AG04449 (cell line): ENCODE results near the gene EEFSEC.
A peak's percentile ranks its signal among the peaks of the same experiment; 100 is the strongest.

Experiments used
- CTCF ChIA-PET: fragments of 350-600 bp; formaldehyde crosslinking; extraction: SDS; loops from one replicate; lab custom pipeline; 2021; ENCODE audit warnings: antibody characterized with exemption; lab: Yijun Ruan, JAX
- POLR2A ChIA-PET: fragments of 400-600, 350-600 bp; formaldehyde crosslinking; extraction: SDS; loops from one replicate; lab custom pipeline; 2020; ENCODE audit warnings: antibody characterized with exemption, inconsistent platforms; lab: Yijun Ruan, JAX
- DNase-seq: peaks from one replicate; pipeline ENCODE4 v3.0.0-alpha.2; 2010; ENCODE audit warnings: low read depth, low spot score
- H3K4me3 ChIP-seq: 2 replicates; pipeline ENCODE4 v1.5.1; 2011; ENCODE audit warnings: low read depth, mild to moderate bottlenecking, control low read depth, low read length
- TF ChIP-seq, protein P1 (sequence below): IDR thresholded peaks from one replicate; pipeline ENCODE4 v1.5.1; 2011; ENCODE audit warnings: mild to moderate bottlenecking, moderate library complexity, low read length, control low read depth, inconsistent platforms; ENCODE audit not compliant: insufficient read depth; ENCODE audit errors: missing control alignments

The EEFSEC gene

GRCh38 chr3:128277378-128278069, 124.2 kb downstream of the EEFSEC start:
- H3K4me3 ChIP-seq, result no peak overlapping the region
- POLR2A ChIA-PET, result no interaction called here
- TF ChIP-seq, protein P1, sequence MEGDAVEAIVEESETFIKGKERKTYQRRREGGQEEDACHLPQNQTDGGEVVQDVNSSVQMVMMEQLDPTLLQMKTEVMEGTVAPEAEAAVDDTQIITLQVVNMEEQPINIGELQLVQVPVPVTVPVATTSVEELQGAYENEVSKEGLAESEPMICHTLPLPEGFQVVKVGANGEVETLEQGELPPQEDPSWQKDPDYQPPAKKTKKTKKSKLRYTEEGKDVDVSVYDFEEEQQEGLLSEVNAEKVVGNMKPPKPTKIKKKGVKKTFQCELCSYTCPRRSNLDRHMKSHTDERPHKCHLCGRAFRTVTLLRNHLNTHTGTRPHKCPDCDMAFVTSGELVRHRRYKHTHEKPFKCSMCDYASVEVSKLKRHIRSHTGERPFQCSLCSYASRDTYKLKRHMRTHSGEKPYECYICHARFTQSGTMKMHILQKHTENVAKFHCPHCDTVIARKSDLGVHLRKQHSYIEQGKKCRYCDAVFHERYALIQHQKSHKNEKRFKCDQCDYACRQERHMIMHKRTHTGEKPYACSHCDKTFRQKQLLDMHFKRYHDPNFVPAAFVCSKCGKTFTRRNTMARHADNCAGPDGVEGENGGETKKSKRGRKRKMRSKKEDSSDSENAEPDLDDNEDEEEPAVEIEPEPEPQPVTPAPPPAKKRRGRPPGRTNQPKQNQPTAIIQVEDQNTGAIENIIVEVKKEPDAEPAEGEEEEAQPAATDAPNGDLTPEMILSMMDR, result no peak
- no peak for DNase-seq
- CTCF ChIA-PET, result interaction anchor here (0.7 to 1.3 kb wide), 3 partner anchors 7 to 330 kb away, joined by 5 to 7 read pairs (median 6); no protein-coding TSS in a partner anchor

- POLR2A ChIA-PET, result interaction anchor here (0.6 kb wide), 1 partner anchor 110 kb away, joined by 4 read pairs; no protein-coding TSS in a partner anchor
- H3K4me3 ChIP-seq, result no peak overlapping the region
- CTCF ChIA-PET, result interaction anchor here (0.6 to 1.3 kb wide), 7 partner anchors 8 to 330 kb away, joined by 3 to 7 read pairs (median 4); no protein-coding TSS in a partner anchor
- TF ChIP-seq, protein P1, result no peak
- no peak for DNase-seq
Measured at GRCh38 chr3:128278130-128278529, 124.8 kb downstream of the EEFSEC start.

- ChIA-PET CTCF (interaction anchor here (0.6 to 1.3 kb wide), 9 partner anchors 9 to 329 kb away, joined by 3 to 7 read pairs (median 4); no protein-coding TSS in a partner anchor), POLR2A (interaction anchor here (0.6 to 0.7 kb wide), 2 partner anchors 53 to 111 kb away, joined by 3 to 4 read pairs; no protein-coding TSS in a partner anchor)
- TF ChIP-seq, protein P1, result peak; percentile 16
- peak overlapping the region; percentile 8; the same call in 1 of the 2 replicates for H3K4me3 ChIP-seq
- DNase-seq, result peak; percentile 73
Measured at GRCh38 chr3:128278761-128279600, 125.7 kb downstream of the EEFSEC start.

DNA sequence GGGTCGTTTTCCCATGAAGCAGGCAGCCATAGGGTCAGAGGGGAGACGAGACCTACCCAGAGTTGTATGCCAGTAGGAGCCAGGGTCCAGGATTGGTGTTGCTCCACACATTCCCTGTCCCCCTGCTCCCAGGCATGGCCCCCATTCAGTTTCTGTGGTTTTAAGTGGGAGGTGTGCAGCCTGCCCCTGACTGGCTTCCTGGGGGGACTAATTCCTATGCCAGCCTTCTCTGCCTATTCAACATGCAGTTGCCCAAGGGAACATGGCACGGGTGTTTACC, 126.3 kb downstream of the EEFSEC start:
- H3K4me3 ChIP-seq, result no peak overlapping the region
- ChIA-PET POLR2A (no interaction called here), CTCF (interaction anchor here (0.8 to 1.1 kb wide), 2 partner anchors 10 to 294 kb away, joined by 3 read pairs; no protein-coding TSS in a partner anchor)
- DNase-seq, result no peak
- TF ChIP-seq, protein P1, result no peak

- H3K4me3 ChIP-seq, result no peak overlapping the region
- ChIA-PET POLR2A (no interaction called here), CTCF (interaction anchor here (1.1 kb wide), 1 partner anchor 16 kb away, joined by 3 read pairs; no protein-coding TSS in a partner anchor)
- DNase-seq, result no peak
- TF ChIP-seq, protein P1, result no peak
Measured at GRCh38 chr3:128280481-128281052, 127.3 kb downstream of the EEFSEC start.
